ENCODE results near the gene PBRM1.

DNA sequence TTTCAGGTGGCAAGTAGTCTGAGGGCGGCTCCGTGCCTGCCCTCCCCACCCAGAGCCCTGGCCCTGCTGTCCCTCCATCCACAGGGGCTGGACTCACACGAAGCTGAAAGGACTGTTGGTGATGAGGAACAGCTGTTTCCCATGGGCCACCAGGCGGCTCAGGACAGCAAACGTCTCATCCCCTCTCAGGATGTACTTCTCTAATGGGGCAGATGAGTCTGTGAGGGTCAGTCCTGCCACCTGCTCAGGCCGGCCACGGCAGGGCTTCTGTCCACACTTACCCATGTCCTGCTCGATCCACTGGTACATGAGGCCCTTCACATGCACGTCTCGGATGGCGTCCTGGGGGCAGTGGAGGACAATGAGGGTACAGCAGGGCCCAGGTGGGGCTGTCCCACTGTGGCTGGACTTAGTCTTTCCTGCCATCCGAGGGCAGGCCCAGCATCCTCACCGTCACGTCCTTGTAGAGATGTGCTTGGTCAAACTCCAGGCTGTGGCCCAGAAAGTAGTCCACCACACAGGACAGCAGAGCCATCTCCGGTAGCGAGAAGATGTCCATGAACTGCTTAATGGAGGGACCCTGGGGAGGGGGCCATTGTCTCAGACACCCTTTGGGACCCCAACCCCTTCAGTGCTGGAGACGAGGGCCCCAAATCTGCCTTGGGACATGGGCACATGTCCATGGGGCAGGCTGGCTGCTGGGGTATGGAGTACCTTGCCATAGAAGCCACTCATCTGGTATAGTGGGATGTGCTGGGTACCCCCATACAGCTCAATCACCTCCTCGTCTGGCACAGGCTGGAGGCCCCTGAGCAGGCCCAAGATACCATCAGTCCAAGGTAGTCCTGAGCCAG, 157.8 kb downstream of the PBRM1 start:
- TF ChIP-seq CEBPB (IDR thresholded peaks at IDR 0.05) (no peak), YY1 (IDR thresholded peaks at IDR 0.05; ENCODE audit: low read depth) (no peak), NFIC (IDR thresholded peaks at IDR 0.05) (no peak), ZBTB7A (IDR thresholded peaks at IDR 0.05; ENCODE audit: low read depth) (no peak), EGR1 (IDR thresholded peaks at IDR 0.05) (no peak), TAF1 (IDR thresholded peaks at IDR 0.05; ENCODE audit: low read depth) (no peak), TCF12 (IDR thresholded peaks at IDR 0.05; ENCODE audit: low read depth) (no peak), TEAD4 (IDR thresholded peaks at IDR 0.05) (no peak), FOXM1 (IDR thresholded peaks at IDR 0.05; ENCODE audit: borderline replicate concordance, low read depth) (no peak)
- TF ChIP-seq, protein P1, sequence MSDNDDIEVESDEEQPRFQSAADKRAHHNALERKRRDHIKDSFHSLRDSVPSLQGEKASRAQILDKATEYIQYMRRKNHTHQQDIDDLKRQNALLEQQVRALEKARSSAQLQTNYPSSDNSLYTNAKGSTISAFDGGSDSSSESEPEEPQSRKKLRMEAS (IDR thresholded peaks at IDR 0.05) = no peak
- TF ChIP-seq, protein P2, sequence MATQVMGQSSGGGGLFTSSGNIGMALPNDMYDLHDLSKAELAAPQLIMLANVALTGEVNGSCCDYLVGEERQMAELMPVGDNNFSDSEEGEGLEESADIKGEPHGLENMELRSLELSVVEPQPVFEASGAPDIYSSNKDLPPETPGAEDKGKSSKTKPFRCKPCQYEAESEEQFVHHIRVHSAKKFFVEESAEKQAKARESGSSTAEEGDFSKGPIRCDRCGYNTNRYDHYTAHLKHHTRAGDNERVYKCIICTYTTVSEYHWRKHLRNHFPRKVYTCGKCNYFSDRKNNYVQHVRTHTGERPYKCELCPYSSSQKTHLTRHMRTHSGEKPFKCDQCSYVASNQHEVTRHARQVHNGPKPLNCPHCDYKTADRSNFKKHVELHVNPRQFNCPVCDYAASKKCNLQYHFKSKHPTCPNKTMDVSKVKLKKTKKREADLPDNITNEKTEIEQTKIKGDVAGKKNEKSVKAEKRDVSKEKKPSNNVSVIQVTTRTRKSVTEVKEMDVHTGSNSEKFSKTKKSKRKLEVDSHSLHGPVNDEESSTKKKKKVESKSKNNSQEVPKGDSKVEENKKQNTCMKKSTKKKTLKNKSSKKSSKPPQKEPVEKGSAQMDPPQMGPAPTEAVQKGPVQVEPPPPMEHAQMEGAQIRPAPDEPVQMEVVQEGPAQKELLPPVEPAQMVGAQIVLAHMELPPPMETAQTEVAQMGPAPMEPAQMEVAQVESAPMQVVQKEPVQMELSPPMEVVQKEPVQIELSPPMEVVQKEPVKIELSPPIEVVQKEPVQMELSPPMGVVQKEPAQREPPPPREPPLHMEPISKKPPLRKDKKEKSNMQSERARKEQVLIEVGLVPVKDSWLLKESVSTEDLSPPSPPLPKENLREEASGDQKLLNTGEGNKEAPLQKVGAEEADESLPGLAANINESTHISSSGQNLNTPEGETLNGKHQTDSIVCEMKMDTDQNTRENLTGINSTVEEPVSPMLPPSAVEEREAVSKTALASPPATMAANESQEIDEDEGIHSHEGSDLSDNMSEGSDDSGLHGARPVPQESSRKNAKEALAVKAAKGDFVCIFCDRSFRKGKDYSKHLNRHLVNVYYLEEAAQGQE (IDR thresholded peaks at IDR 0.05; ENCODE audit: low read depth) = no peak
